Kidney glomerular epithelial cell (primary cell): ENCODE measurements around the gene TPRA1.
"Not testable (repeated sequence)": the region's sequence is repeated elsewhere in the genome, so short reads cannot be mapped to it uniquely, and the experiment has no call there.

Experiments used
- DNase-seq: peaks from one replicate; lab custom pipeline; 2025; lab: John Stamatoyannopoulos, UW

TPRA1 gene

DNA sequence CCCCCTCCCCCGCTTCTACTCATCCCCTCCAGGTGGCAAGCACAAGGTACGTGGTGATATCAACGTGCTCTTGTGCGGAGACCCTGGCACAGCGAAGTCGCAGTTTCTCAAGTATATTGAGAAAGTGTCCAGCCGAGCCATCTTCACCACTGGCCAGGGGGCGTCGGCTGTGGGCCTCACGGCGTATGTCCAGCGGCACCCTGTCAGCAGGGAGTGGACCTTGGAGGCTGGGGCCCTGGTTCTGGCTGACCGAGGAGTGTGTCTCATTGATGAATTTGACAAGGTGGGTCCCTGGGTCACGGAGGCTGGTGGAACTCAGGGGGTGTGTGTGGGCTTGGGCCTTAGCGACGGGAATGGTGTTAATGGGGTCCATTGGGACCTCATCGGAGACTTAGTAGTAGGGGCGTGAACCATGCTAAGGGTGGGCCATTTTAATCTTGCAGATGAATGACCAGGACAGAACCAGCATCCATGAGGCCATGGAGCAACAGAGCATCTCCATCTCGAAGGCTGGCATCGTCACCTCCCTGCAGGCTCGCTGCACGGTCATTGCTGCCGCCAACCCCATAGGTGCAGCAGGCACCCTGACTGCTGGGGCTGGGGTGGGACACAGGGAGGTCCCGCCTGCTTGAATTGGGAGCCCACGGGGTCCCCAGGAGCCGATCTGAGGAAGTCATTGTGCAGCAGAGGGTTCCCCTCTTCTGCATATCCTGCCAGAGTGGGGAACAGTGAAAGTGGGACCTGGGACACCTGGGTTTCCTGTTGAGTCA, 26.5 kb upstream of the TPRA1 start:
- no peak for DNase-seq

DNA sequence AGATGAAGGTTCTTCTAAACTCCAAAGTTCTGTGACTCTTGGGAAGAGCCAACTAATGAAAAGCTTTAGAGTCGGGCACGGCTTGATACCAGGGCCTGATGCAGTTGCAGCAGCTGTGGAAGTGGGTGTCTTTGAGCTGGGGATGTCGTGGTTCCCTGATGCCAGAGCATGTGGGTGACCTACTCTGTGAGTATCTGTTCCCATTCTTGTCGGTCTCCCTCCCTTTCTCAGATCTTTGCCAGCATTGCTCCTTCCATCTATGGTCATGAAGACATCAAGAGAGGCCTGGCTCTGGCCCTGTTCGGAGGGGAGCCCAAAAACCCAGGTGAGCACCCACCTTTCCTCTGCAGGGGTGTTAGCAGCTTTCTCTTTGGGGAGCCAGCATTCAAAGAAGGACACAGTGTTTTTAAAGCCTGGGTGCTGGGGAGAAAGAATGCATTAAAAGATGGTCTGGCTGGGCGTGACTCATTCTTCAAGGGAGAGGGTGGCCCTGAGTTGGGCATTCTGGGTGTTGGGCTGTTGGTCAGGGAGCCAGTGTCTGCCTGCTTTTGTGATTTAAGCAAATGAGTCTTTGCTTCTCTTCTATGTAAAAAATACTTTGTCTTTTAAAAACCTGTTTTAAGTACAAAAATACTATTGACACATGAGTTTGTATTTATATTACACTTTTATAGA, 25.2 kb upstream of the TPRA1 start:
- no peak for DNase-seq

DNA sequence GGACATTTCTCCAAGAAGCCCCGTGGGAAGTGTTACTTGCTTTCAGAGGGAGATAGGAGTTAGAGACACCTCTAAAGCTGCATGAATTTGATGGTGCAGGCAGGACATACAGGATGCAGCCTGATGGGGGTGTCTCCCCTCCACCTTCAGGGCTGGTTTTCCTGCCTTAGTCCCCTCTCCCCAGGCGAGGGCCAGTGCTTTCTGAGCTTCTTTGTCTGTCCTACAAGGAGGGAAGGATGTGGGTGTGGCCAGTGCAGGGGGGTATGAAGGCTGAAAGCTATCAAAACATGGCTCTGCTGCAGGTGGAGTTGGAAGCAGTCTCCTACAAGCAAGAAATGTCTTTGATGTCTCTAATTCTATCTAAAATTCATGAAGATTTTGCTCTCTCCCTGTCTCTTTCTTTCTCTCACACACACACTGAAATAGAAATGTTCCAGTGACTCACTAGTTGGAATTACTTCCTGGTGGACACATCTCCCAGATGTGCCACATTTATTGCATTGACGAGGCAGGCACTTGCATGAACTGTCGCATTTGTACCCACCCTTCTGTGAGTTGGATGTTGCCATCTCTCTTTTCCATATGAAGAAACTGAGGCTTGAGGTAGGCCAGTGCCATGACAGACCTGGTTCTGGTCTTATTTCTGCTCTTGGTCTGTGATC, 24.5 kb upstream of the TPRA1 start:
- DNase-seq, result no peak

DNA sequence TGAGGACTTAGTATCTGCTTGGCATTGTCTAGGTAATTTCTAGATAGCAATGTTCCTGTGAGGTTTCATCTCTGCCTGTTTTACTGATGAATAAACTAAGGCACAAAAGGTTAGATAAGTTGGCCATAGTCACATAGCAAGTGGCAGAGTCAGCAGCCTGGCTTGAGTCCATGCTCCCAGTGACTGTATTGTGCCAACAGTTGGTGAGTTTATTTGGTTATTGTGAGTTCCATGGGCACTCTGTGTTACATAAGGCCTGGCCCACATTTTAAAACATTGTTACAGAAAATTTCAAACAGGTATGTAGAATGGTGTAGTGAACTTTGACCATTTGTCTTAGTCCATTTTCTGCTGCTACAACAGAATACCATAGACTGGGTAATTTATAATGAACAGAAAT, 22.9 kb upstream of the TPRA1 start:
- DNase-seq, result no peak

DNA sequence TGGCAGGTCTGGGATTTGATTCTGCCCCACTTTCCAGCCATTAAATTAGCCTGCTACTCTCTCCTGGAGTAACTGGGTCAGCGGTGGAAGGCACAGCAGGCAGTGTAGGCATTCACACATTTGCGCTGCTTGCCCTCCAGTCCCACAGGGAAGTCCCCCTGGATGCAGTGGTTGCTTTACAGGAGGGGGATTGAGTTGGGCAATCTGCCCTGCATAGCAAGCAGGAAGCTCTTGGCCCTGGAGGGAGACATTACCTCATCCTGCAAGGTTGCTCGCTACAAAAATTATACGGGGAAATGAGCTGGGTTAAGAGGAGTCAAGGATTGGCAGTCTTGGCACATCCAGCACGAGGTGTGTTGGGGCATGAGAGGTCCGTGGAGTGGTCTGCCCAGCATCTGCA, 22.4 kb upstream of the TPRA1 start:
- no peak for DNase-seq

DNA sequence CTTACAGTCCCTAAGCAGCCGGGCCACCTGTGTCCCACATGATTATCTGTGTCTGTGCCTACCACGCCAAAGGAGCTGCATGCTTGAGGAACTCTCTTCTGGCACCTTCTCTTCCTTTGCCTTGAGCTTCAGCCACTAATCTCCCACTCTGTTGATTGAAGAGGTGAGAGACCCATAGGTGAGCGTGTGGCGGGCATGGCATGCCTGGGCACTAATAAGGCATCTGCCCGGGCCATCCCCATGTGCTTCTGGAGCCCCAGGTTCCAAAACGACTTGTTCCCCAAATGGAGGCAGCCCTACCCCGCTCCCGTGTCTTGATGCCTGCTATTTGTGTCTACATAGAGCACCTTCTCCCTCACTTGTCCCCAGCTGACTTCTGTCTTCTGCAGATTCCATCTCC, 20.7 kb upstream of the TPRA1 start:
- no peak for DNase-seq

DNA sequence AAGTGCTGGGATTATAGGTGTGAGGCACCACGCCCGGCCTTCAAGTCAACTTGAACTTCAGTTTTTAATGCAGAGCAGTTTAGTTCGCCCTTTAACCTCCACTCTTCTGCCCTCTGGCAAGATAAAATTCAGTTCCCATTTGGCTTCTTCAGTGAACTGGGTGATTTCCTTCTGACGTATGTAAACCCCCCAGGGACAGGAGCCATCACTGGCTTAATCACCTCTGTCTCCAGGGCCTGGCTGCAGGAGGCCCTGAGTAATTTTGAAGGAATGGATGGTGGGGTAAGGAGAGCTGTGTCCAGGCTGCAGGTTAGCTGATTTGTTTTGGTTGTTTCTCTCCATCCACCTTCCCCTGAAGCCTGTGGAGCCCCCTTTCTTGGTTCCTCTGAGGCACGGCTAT, 19.6 kb upstream of the TPRA1 start:
- no peak for DNase-seq

DNA sequence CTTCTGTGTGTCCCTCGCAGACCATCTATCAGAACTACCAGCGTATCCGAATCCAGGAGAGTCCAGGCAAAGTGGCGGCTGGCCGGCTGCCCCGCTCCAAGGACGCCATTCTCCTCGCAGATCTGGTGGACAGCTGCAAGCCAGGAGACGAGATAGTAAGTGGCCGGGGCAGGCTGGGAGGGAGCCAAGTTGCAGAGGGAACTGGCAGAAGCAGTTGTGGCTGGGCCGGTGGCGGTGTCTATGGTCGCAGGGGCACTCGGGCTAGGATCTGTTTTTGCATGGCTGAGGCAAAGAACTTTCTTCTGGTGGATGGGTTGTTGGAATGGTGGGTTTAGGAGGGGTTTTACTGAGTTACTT, 17.8 kb upstream of the TPRA1 start:
- DNase-seq, result no peak

DNA sequence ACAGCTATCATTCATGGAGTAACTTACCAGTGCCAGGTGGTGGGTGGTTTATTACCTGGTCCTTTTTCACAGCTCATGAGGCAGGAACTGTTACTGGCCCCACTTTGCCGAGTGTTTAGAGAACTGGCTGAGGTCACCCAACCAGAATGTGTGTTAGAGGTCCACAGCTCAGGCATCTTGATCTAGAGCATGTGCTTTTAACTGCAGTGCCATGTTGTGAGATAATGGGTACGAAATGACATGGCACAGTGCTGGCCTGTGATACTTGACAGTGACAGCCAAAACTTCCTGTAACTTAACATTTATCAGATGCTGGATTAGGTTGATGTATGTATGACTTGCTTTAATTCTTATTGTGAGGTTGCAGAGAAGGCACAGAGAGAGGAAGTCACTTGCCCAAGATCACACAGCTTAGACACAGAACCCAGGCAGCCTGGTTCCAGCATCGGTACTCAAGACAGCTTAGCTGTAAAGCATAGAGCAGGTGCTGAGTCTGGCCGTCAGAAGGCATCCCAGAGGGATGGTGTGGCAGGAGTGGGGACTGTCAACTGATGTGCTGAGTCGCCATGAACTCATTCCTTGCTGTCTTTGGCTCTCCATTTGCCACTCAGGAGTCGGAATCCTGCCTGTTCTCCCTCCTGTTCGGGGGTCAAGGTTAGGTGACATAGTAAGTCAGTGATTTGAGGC, 17.3 kb upstream of the TPRA1 start:
- DNase-seq, result no peak

DNA sequence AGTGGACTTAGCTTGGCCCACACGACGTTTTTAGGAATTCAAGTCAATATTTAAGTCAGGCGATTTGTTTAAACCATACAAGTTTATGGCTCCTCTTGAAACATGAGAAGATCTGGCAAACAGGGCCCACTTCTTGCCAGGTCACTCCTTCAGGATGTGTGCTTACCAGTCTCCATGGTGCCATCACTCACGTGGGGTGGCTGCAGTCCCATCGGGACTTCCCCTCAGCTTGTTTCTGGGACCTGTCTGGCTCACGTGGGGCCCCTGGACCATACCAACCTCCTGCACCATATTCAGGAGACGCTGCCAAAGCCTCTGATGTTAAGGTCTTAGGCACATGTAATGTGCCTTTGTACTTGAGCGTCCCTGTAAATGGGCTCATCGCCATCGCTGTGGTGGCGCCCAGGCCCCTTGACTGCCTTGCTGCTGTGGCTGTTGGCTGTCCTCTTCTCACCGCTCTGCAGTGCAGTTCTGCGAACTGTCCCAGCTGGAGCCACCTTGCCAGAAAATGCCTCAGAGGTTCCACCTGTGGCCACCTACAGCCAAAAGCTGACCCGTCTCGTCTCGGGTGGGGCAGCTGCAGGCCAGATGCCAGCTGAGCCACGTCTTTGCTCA, 16.6 kb upstream of the TPRA1 start:
- no peak for DNase-seq

DNA sequence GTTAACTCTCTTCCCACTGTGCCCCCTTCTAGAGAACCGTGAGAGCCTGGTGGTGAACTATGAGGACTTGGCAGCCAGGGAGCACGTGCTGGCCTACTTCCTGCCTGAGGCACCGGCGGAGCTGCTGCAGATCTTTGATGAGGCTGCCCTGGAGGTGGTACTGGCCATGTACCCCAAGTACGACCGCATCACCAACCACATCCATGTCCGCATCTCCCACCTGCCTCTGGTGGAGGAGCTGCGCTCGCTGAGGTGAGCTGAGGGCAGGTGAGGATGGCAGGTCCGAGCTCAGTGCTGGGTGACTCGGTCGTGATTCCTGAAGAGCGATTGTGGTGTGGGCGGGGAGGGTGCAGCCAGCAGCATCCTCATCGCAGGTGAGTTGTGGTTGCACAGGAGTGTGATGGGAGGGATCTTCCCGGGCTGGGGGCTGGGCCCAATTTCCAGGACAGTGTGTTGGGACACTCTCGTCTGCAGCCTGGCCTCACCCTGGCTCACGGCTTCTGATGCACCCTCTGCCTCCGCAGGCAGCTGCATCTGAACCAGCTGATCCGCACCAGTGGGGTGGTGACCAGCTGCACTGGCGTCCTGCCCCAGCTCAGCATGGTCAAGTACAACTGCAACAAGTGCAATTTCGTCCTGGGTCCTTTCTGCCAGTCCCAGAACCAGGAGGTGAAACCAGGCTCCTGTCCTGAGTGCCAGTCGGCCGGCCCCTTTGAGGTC, 15.7 kb upstream of the TPRA1 start:
- no peak for DNase-seq

DNA sequence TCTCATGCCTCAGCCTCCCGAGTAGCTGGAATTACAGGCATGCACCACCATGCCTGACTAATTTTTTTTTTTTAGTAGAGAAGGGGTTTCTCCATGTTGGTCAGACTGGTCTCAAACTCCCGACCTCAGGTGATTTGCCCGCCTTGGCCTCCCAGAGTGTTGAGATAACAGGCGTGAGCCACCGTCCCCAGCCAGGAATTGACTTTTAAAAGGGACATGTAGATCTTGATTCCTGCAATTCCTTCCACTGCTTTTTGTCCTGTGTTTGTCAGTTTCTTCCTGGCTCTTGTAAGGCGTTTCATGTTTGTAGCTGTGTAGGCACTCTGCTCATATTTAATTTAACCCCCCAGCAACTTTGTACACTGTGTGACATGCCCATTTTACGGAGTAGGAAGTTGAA, 15.0 kb upstream of the TPRA1 start:
- not testable (repeated sequence) for DNase-seq

DNA sequence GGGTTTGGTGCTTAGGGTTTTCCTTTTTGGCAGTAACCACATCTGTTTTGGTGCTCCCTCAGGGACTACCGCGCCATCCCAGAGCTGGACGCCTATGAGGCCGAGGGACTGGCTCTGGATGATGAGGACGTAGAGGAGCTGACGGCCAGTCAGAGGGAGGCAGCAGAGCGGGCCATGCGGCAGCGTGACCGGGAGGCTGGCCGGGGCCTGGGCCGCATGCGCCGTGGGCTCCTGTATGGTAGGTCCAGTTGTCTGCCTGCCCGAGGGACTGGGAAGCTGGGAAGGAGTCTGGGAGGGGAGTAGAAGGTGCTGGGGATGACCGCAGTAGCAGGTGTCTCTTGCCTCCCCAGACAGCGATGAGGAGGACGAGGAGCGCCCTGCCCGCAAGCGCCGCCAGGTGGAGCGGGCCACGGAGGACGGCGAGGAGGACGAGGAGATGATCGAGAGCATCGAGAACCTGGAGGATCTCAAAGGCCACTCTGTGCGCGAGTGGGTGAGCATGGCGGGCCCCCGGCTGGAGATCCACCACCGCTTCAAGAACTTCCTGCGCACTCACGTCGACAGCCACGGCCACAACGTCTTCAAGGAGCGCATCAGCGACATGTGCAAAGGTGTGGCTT, 14.1 kb upstream of the TPRA1 start:
- no peak for DNase-seq

DNA sequence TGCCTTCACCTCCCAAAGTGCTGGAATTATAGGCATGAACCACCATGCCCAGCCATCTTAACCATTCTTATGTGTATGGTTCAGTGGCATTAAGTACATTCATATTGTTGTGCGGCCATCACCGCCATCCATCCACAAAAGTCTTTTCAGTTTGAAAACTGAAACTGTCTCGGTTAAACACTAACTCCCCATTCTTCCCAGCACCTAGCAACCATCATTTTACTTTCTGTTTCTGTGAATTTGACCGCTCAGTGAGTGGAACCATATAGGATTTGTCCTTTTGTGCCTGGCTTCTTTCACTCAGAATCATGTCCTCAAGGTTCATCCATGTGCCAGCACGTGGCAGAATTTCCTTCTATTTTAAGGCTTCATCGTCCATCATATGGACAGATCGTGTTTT, 13.5 kb upstream of the TPRA1 start:
- no peak for DNase-seq

DNA sequence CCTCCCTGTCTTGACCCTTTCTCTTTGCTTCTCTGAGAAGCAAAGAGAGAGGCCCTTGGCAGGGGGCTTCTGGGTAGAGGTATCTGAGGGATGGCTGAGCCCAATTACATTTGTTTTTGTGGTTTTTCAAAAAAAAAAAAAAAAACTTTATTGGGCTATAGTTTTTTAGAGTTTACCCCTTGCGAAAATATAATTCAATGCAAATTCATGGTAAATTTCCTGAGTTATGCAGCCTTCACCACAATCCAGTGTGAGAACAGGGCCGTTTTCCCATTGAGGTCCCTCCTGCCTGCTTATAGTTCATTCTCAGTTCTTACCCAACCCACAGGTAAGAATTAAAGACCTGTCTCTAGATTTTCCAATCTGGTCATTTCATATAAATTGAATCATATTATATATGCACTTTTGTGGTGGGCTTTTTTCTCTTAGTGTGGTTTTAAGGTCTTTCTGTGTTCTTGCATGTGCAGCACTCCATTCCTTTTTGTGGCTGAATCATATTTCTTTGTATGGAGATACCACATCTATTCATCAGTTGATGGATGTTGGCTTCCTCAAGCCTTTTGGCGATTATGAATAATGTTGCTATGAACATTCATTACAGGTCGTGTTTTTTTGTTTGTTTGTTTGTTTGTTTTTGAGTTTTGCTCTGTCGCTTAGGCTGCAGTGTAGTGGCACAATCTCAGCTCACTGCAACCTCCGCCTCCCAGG, 10.4 kb upstream of the TPRA1 start:
- no peak for DNase-seq

DNA sequence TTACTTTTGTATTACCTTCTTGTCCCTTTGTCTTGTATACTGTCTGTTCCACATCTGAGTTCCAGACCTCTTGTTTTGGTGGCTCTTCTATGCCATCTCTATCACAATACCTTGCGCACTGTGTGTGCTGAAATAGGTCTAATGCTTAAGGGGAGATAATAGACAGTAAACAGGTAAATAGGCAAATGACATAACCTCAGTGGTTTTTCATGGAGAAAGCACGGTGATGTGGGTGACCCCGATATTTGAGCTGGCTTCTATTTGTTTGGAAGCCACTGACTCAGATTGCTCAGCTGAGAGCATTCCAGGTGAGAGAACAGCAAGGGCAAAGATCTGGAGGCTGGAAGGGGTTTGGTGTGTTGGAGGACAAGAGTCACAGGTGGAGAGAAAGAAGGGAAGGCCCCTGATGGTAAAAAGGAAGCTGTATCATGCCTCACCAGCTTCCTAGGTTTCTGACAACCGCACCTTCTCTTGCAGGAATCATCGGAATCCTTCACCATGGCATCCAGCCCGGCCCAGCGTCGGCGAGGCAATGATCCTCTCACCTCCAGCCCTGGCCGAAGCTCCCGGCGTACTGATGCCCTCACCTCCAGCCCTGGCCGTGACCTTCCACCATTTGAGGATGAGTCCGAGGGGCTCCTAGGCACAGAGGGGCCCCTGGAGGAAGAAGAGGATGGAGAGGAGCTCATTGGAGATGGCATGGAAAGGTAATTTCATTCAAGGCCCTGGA, 8.5 kb upstream of the TPRA1 start:
- no peak for DNase-seq

DNA sequence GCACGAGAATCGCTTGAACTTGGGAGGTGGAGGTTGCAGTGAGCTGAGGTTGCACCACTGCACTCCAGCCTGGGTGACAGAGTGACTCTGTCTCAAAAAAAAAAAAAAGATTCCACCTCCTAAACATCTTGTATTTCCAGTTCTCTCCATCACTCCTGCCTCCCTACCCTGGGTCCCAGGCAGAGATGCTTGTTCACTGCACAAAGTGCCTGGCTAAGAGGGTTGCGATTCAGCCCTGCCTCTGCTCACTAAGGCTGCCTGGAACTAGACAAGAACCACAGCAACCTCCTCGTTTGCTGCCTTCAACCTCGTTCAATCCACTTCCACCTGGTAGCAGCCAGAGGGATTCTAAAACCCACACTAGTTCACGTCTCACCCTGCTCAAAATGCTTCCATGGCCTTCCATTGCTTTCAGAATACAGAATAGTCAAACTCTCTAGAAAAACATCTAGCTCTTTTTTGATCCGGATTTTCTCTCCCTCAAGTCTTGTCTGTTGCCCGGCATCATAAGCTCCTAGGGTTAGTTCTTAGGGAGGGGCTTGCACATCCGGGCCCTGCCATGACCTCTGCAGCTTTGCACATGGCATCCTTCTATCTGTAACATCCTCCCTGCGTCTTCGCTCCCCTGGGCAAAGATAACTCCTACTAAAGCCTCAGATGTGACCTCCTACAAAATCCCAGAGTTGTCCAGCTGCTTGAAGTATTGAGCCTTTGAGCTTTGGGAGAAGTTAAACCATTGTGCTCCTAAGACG, 6.7 kb upstream of the TPRA1 start:
- no peak for DNase-seq

DNA sequence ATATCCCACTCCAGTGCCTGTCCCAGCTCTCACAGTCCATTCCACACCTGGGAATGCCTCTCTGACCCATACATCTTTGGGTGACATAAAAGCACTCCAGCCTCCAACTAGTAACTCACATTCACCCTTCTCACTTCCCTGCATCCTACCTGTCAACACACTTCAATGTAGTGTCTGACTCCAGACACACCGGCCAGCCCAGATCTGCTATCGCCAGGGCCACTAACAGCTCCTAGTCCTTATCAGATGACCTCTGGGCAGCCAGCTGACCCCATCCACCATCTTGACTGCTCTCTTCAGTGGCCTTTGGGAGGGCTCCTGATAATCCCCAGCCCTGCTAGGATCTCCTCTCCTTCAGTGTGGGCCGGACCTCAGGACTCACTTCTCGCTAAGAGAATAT, 4.8 kb upstream of the TPRA1 start:
- DNase-seq, result no peak

DNA sequence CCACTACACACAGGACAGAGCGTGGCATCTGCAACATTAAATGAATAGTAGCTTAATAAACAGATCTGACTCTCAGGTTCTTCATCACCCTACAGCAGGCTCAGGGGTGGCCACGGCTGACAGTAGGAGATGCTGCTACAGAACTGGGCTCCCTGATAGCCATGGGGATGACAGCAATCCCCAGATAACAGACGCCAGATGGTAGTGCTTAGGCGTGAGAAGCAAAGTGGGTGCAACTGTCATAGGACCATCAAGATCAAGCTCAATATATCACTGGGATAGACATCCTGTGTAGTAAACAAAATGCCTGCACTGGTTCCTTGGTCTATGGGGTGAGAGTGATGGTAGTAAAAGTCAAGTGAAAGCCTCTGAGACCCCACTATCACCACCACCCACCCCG, 2.6 kb upstream of the TPRA1 start:
- DNase-seq, result no peak
